HEK293T (cell line): ENCODE measurements around the gene MOCS2.

Experiments
- CTCF ChIA-PET: fragments of 350-600 bp; formaldehyde crosslinking; extraction: SDS; loops from one replicate; lab custom pipeline; 2021; ENCODE audit warnings: antibody characterized with exemption, inconsistent platforms; lab: Yijun Ruan, JAX
- POLR2A ChIA-PET: fragments of 350-600 bp; formaldehyde crosslinking; extraction: SDS; loops from one replicate; lab custom pipeline; 2020; ENCODE audit warnings: antibody characterized with exemption, inconsistent platforms; lab: Yijun Ruan, JAX
- DNase-seq: peaks from one replicate; pipeline ENCODE4 v3.0.0; 2012; ENCODE audit warnings: mixed read lengths; ENCODE audit errors: extremely low spot score
- ARNT ChIP-seq: fragments of 450-650 bp; IDR thresholded peaks from 2 replicates; pipeline ENCODE4 v1.6.1; 2017; ENCODE audit warnings: mild to moderate bottlenecking
- BHLHE40 ChIP-seq: fragments of 450-650 bp; IDR thresholded peaks from 2 replicates; pipeline ENCODE4 v1.6.1; 2016; ENCODE audit warnings: mild to moderate bottlenecking, moderate library complexity, borderline replicate concordance
- CTBP1 ChIP-seq: fragments of 450-650 bp; IDR thresholded peaks from 2 replicates; pipeline ENCODE4 v1.6.1; 2016; ENCODE audit warnings: borderline replicate concordance
- ELF4 ChIP-seq: fragments of 450-650 bp; IDR thresholded peaks from 2 replicates; pipeline ENCODE4 v1.6.1; 2017; ENCODE audit warnings: antibody characterized with exemption
- FOXA1 ChIP-seq: fragments of 450-650 bp; IDR thresholded peaks from 2 replicates; pipeline ENCODE4 v1.6.1; 2016; ENCODE audit warnings: mild to moderate bottlenecking
- FOXK2 ChIP-seq: fragments of 450-650 bp; IDR thresholded peaks from 2 replicates; pipeline ENCODE4 v1.6.1; 2016; ENCODE audit warnings: mild to moderate bottlenecking
- FOXM1 ChIP-seq: fragments of 450-650 bp; IDR thresholded peaks from 2 replicates; pipeline ENCODE4 v1.6.1; 2017; ENCODE audit warnings: mild to moderate bottlenecking, borderline replicate concordance
- HDGF ChIP-seq: fragments of 450-650 bp; IDR thresholded peaks from 2 replicates; pipeline ENCODE4 v1.6.1; 2017; ENCODE audit warnings: antibody characterized with exemption, borderline replicate concordance
- L3MBTL2 ChIP-seq: fragments of 450-650 bp; conservative IDR thresholded peaks from 2 replicates; pipeline ENCODE4 v1.6.1; 2016; ENCODE audit warnings: mild to moderate bottlenecking
- LEF1 ChIP-seq: fragments of 450-650 bp; IDR thresholded peaks from 2 replicates; pipeline ENCODE4 v1.6.1; 2017; ENCODE audit warnings: mild to moderate bottlenecking, borderline replicate concordance
- NFRKB ChIP-seq: fragments of 450-650 bp; IDR thresholded peaks from 2 replicates; pipeline ENCODE4 v1.6.1; 2016; ENCODE audit warnings: mild to moderate bottlenecking, moderate library complexity
- SP1 ChIP-seq: fragments of 450-650 bp; IDR thresholded peaks from 2 replicates; pipeline ENCODE4 v1.6.1; 2017
- SUZ12 ChIP-seq: fragments of 450-650 bp; IDR thresholded peaks from 2 replicates; pipeline ENCODE4 v1.6.1; 2016; ENCODE audit warnings: mild to moderate bottlenecking
- TARDBP ChIP-seq: fragments of 450-650 bp; IDR thresholded peaks from 2 replicates; pipeline ENCODE4 v1.6.1; 2016
- ZNF384 ChIP-seq: fragments of 450-650 bp; IDR thresholded peaks from 2 replicates; pipeline ENCODE4 v1.6.1; 2016
- TF ChIP-seq, protein P1 (sequence below): fragments of 450-650 bp; IDR thresholded peaks from 2 replicates; pipeline ENCODE4 v1.6.1; 2016

The MOCS2 gene

DNA sequence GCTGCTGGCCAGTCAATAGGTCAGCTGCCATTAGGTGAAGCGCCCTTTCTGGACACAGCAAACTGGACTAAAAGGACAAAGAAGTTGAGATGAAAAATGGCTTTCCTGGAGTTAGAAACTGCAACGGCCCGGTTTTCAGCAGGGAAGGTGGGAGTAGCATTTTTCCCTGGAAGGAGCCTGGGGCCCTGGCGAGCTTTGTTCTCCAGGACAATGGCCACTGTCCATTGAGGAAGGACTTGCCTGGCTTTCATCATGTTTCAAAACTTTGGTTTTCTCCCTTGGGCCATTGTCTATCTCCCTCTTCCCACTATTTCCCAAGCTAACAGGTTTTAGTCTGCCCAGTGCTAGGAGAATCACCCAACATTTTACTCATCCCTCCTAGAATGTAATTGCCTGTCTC, 56.2 kb downstream of the MOCS2 start:
- ChIA-PET POLR2A (no interaction called here), CTCF (no interaction called here)
- TF ChIP-seq ZNF384 (no peak), L3MBTL2 (no peak), BHLHE40 (no peak), ARNT (no peak), LEF1 (no peak), FOXA1 (no peak), FOXM1 (no peak), NFRKB (no peak), TARDBP (no peak), SUZ12 (no peak), HDGF (no peak), ELF4 (no peak), CTBP1 (no peak), FOXK2 (no peak), SP1 (no peak)
- TF ChIP-seq, protein P1, sequence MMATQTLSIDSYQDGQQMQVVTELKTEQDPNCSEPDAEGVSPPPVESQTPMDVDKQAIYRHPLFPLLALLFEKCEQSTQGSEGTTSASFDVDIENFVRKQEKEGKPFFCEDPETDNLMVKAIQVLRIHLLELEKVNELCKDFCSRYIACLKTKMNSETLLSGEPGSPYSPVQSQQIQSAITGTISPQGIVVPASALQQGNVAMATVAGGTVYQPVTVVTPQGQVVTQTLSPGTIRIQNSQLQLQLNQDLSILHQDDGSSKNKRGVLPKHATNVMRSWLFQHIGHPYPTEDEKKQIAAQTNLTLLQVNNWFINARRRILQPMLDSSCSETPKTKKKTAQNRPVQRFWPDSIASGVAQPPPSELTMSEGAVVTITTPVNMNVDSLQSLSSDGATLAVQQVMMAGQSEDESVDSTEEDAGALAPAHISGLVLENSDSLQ = no peak
- DNase-seq = no peak

DNA sequence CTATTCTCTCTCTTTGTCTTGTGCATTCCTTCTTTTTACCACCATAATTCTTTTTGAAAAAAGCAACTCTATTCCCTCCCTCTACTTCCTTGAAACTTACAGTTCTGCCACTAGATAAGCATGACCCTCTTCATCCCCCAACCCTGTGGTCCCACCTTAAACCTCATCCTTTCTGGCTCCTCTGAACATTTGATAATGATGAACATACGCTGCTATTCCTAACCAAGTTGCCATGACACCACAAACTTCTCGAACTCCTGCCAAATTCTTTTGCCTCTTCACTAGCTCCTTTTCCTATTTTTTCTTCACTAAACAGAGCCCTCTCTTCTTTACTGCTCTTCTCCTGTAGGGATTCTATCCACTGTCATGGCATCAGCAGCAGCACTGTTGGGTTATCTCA, 57.1 kb downstream of the MOCS2 start:
- ChIA-PET POLR2A (no interaction called here), CTCF (no interaction called here)
- TF ChIP-seq BHLHE40 = no peak
- no peak for TF ChIP-seq NFRKB
- TF ChIP-seq CTBP1 = no peak
- no peak for TF ChIP-seq SP1
- TF ChIP-seq LEF1 = no peak
- TF ChIP-seq, protein P1 = no peak
- no peak for TF ChIP-seq FOXM1
- no peak for TF ChIP-seq ARNT
- TF ChIP-seq ZNF384 = no peak
- no peak for TF ChIP-seq L3MBTL2
- no peak for TF ChIP-seq HDGF
- no peak for TF ChIP-seq SUZ12
- no peak for TF ChIP-seq FOXK2
- TF ChIP-seq ELF4 = no peak
- no peak for TF ChIP-seq TARDBP
- no peak for TF ChIP-seq FOXA1
- DNase-seq = no peak

DNA sequence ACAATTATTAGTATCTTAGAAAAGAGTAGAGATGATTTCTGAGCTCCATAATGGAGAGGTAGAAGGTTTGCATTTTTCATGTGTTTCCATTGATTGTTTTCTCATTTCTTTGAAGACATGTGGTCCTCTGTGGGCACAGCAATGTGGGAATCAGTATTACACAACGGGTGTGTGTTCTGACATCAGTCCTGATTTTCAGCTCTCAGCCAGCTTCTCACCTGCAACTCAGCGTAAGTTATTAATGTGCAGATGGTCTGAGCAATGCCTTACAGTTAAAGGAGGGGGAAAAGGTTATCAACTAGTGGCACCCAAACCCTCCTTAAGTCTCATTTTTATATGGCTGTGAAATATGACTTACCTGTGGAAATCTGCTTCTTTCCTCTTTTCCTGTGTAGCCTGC, 61.3 kb downstream of the MOCS2 start:
- DNase-seq = no peak
- TF ChIP-seq, protein P1 = no peak
- TF ChIP-seq CTBP1 = no peak
- no peak for TF ChIP-seq SP1
- no peak for TF ChIP-seq FOXM1
- no peak for TF ChIP-seq L3MBTL2
- TF ChIP-seq ELF4 = no peak
- TF ChIP-seq BHLHE40 = no peak
- no peak for TF ChIP-seq HDGF
- TF ChIP-seq NFRKB = no peak
- no peak for TF ChIP-seq ZNF384
- ChIA-PET CTCF (no interaction called here), POLR2A (no interaction called here)
